ENCODE data around the gene ANO4.

ANO4 gene

DNA sequence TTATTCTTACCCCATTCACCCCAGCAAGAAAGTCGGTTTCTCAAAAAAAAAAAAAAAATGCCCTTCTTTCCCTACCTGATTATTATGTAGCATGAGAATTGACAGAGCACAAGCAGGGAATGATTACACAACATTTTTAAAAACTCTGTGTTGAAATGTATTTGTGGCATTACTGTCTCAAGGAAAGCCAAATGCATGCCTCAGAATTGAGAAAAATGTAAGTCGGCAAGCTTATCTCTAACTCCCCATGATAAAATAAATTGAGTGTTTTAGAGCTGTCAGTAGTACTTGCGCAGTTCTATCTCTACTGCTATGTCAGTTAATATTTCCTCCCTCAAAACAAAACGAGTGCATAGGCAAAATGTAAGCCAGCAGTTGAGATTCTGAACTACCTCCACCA lies 25.7 kb downstream of the ANO4 start:
- no peak for DNase-seq

DNA sequence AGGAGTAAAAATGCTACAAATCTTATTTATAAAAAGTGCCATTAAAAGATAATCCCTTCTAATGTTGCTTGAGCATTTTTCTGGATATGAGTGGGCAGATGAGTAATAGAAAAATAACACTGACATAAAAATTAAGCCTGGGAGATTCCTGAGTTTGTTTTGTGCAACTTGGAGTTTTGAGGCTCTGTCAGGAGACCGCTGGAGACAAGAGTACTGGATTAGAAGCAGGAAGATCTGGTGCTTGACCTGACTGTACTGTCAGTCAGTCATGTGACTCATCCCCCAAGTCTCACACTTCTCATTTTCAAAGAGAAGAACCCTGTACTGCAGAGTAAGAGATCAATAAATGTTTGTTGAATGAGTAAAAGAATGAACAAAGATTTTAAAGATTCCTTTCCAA lies 29.4 kb downstream of the ANO4 start:
- DNase-seq = no peak

- DNase-seq = no peak
Observed at GRCh38 chr12:100824476-100824875, 29.9 kb downstream of the ANO4 start.

- no peak for DNase-seq
Observed at GRCh38 chr12:100826323-100826722, 31.7 kb downstream of the ANO4 start.

GRCh38 chr12:100827901-100828520 lies 33.4 kb downstream of the ANO4 start:
- DNase-seq = peak in 1 of 2 experiments; percentile 3

GRCh38 chr12:100830003-100830795 lies 35.6 kb downstream of the ANO4 start:
- DNase-seq = no peak

- DNase-seq = no peak
Observed at GRCh38 chr12:100833282-100833681, 38.7 kb downstream of the ANO4 start.

DNA sequence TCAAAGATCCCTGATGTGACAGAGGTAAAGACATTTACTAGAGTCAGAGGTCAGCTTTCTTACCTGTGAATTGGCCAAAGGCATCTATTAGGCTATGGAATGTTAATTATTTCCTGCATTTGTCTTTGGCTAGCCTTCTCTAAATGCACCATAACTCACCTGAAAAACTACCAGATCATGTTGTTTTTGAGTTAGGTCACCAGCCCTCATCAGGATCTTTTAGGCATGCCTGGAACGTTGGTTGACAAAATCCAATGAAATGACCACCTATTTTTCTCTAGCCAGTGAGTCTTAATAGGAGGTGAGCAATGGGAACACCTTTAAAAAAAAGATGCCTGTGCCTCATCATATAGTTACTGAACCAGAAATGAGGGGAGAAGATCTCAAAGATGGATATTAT lies 46.2 kb downstream of the ANO4 start:
- DNase-seq = no peak

- no peak for DNase-seq
Observed at GRCh38 chr12:100842156-100842555, 47.6 kb downstream of the ANO4 start.

DNA sequence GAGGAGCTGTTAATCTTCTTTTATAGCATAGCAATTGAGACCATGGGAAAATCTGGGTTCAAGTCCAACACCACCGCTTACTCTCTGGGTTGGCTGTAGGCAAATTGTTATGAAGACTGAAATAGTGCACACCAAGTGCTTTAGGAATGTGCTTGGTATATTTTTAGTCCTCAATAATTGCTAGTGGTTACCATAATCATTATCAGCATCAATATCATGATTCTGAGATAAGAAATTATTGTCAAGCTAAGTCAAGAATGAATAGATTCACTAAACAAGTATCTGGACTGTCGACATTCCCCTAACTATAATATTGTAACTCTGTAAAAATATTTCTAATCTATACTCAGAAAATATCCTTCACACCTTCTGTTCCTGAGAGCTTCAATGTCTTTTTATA lies 48.5 kb downstream of the ANO4 start:
- DNase-seq = no peak

GRCh38 chr12:100845095-100845494 lies 50.5 kb downstream of the ANO4 start:
- peak in 1 of 2 experiments; percentile 20 for DNase-seq

GRCh38 chr12:100851637-100852036 lies 57.1 kb downstream of the ANO4 start:
- no peak for DNase-seq

DNA sequence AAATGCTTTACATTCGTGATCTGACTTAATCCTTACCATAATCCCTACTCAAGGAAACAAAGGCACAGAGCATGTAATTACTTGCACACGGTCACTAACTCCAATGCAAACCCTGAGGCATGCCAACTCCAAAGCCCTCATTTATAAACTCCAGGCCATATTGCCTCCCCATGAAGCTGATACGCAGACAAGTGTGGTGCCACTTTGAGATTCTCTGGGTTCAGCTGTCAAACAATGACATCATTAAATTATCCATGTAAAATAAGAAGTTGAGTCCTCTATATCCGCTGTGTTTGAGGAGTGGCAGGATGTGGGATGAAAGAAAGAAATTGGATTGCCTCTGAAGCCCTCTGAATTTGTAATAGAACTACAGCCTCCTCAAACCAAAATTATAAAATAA lies 62.8 kb downstream of the ANO4 start:
- no peak for DNase-seq

GRCh38 chr12:100857971-100858370 lies 63.4 kb downstream of the ANO4 start:
- DNase-seq = no peak

DNA sequence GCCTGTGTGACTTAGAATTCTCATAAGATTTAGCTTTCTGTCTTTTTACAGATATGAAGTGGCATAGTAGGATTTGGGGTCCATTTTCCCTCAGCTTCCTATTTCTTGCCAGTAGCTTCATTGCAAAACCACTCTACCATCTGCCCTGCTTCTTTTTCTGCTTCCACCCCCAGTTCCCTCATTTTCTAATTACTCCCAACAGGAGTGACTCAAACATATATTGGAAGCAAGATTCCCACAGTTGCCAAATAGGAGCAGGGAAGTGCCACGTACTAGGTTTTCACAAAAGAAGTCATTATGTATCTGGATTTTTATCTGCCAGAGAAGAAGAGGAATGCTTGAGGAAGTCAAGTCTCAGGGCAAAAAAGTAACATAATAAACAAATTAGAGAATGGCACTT lies 64.1 kb downstream of the ANO4 start:
- DNase-seq = no peak

DNA sequence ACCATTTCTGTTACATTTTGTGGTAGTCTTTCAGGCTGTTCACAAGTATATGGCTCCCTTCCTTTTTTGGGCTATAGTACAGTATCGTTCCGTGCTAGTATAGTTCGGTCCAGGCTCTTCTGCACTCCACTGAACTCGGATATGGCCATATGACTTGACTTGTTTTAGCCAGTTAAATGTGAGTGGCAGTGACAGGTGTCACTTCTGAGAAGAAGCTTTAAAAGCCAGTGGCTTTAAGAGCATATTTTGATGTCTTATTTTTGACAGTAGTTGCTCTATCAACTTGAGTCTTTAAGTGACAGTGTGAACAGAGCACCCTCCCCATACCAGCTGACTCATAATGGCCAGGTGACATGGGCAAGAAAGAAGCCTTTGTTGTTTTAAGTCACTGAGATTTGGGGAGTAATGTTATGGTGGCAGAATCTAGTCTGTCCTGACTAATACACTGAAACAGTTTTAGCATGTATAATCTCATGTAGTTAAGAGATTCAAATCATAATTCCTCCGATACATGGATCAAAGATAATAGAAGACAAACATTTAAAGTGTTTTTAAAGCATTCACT lies 64.6 kb downstream of the ANO4 start:
- no peak for DNase-seq

DNA sequence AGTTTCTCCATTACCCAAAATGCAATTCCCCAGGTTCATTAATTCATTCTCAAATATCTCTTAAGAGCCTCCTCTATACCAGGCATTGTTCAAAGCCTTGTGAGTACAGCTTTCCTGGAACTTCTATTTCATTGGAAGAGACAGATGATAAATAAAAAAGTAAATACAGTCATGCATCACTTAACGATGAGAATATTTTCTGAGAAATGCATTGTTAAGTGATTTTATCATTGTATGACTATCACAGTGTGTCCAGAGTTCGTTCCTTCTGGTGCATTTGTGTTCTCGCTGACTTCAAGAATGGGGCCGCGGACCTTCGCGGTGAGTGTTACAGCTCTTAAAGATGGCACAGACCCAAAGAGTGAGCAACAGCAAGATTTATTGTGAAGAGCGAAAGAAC lies 66.0 kb downstream of the ANO4 start:
- no peak for DNase-seq

- DNase-seq = no peak
Observed at GRCh38 chr12:100862676-100863075, 68.1 kb downstream of the ANO4 start.

DNA sequence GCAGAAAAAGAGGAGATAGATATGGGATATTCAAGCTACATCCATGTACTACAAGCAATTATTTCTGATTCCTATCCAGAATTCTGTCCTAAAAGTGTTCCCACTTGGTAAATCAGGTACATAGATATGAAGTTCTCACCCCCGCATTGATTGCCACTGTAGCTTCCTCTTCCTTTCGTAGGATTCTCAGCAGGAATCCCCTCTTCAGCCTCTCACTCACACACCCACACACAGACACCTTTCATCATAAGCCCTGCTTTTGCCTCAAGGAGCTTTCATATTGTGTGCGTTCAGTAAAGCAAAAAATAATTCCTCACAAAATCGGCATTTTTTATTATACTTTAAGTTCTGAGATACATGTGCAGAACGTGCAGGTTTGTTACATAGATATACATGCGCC lies 69.8 kb downstream of the ANO4 start:
- DNase-seq = no peak

DNA sequence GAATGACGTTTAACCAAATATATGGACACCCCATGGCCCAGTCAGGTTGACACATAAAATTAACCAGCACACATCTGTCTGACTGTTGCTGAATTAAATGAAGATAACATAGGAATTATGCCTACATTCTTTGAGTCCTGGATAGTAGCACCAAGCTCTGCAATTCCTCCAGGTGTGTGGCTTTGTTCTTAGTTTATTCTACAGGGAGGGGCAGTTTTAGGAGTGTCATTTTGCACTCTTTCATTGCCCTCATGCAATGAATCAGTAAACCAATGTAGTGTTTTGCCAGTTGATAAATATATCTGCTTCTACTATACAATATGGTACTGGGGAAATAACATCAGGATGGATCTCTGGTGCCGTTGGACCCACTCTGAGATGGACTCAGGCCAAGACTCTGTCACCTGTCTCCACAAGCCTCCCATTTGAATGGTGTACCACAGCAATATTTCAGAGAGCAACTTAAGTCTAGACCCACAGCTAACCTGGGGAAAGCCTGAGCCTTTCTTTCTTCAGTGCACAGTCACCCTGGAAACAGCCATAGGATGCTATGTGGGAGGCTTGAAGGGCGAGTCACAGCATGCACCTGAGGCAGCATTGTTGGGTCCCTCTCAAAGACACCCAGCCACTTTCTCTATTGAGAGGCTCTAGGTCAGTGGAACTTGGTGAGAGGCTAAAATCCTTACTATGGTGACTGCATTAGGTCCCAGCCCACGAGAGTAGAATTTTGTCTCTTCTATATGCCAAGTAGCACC lies 73.2 kb downstream of the ANO4 start:
- no peak for DNase-seq

- DNase-seq = no peak
Observed at GRCh38 chr12:100868487-100868886, 73.9 kb downstream of the ANO4 start.

DNA sequence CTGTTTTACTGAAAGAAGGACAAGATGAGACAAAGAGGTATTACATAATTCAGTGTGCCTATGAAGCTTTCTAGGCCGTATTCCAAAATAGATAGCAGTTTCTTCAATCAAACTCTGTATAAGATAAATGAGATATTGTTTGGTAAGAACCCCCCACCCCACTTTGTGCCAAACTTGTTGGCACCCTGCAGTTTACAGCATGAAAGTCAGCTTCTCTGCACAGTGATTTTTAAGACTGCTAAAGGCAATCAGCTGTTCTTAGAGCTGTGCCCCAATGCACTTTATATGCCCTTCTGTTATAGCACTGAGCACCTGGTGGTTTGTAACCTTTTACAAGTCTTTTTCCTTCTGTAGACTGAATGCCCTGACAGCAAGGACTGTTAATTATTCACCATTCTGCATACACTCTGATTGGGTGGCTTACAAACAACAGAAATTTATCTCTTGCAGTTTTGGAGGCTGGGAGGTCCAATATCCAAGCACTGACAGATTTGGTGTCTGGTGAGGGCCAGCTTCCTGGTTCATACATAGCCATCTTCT lies 76.7 kb downstream of the ANO4 start:
- DNase-seq = no peak

- no peak for DNase-seq
Observed at GRCh38 chr12:100875156-100875555, 80.6 kb downstream of the ANO4 start.
